ENCODE results near the gene CFAP97D1. TPM values are rescaled to one million over a fixed set of nuclear protein-coding genes. Genes with fewer than 3 reads are reported as not detected.

The CFAP97D1 gene
- total RNA-seq, 3 donors from 2014 or later (not counting 1 experiment from before 2014, with no cell fraction given), result not detected

GRCh38 chr17:43745541-43745940 is 34.7 kb upstream of the CFAP97D1 start:
- H3K9me3 ChIP-seq (ENCODE audit: control insufficient read depth, insufficient read depth, low read length), result no peaks in the 10 kb centered on the region
- no peaks in the 10 kb centered on the region for H3K36me3 Mint-ChIP-seq
- peaks cover 46 to 50% of the 10 kb centered on the region in 2 donors for H3K27me3 Mint-ChIP-seq (ENCODE audit: low read depth in 2 of 2)
- no peak overlapping the region for H3K27ac Mint-ChIP-seq
- DNase-seq (no peak), ATAC-seq (no peak)
- no peak overlapping the region for H3K4me3 Mint-ChIP-seq
- H3K4me3 ChIP-seq (ENCODE audit: low read length), result no peak overlapping the region
- no peak for TF ChIP-seq CTCF (IDR thresholded peaks at IDR 0.05)
- H3K36me3 ChIP-seq (ENCODE audit: control insufficient read depth, insufficient read depth, low read length), result no peaks in the 10 kb centered on the region
- no peak overlapping the region for H3K27ac ChIP-seq (ENCODE audit: low read length)
- intact Hi-C loops (cut with micrococcal nuclease), result no loop called here
- 0% methylated on average over 2 of the region's 6 CpGs for WGBS (ENCODE audit: insufficient coverage)
- H3K9me3 Mint-ChIP-seq, result no peaks in the 10 kb centered on the region
- no peaks in the 10 kb centered on the region for H3K4me1 ChIP-seq (ENCODE audit: control insufficient read depth, insufficient read depth, low read length)
- H3K27me3 ChIP-seq (ENCODE audit: control insufficient read depth, insufficient read depth, low read length), result no peaks in the 10 kb centered on the region
- H3K4me1 Mint-ChIP-seq, result no peaks in the 10 kb centered on the region

GRCh38 chr17:43750153-43750552 is 30.1 kb upstream of the CFAP97D1 start:
- ATAC-seq (no peak), DNase-seq (no peak)
- H3K36me3 ChIP-seq (ENCODE audit: control insufficient read depth, insufficient read depth, low read length), result no peaks in the 10 kb centered on the region
- 80% methylated on average over 5 of the region's 5 CpGs for WGBS (ENCODE audit: insufficient coverage)
- no peak overlapping the region for H3K4me3 ChIP-seq (ENCODE audit: low read length)
- Mint-ChIP-seq H3K27ac (no peak overlapping the region), H3K36me3 (no peaks in the 10 kb centered on the region), H3K4me1 (peaks cover 25 to 28% of the 10 kb centered on the region in 2 donors), H3K27me3 (ENCODE audit: low read depth in 2 of 2) (peaks cover 35 to 47% of the 10 kb centered on the region in 2 donors), H3K9me3 (no peaks in the 10 kb centered on the region), H3K4me3 (no peak overlapping the region)
- intact Hi-C loops (cut with micrococcal nuclease), result no loop called here
- peaks cover 26% of the 10 kb centered on the region for H3K4me1 ChIP-seq (ENCODE audit: control insufficient read depth, insufficient read depth, low read length)
- peaks cover 6% of the 10 kb centered on the region for H3K27me3 ChIP-seq (ENCODE audit: control insufficient read depth, insufficient read depth, low read length)
- TF ChIP-seq CTCF (IDR thresholded peaks at IDR 0.05), result no peak
- no peaks in the 10 kb centered on the region for H3K9me3 ChIP-seq (ENCODE audit: control insufficient read depth, insufficient read depth, low read length)
- no peak overlapping the region for H3K27ac ChIP-seq (ENCODE audit: low read length)

GRCh38 chr17:43753493-43754129 is 26.6 kb upstream of the CFAP97D1 start:
- Mint-ChIP-seq H3K4me3 (peak overlapping the region; percentile 45), H3K9me3 (no peaks in the 10 kb centered on the region), H3K36me3 (no peaks in the 10 kb centered on the region), H3K27me3 (ENCODE audit: low read depth in 2 of 2) (peaks cover 37 to 56% of the 10 kb centered on the region in 2 donors), H3K4me1 (peaks cover 30 to 41% of the 10 kb centered on the region in 2 donors), H3K27ac (peak overlapping the region; percentile 9 to 82)
- TF ChIP-seq CTCF (IDR thresholded peaks at IDR 0.05), result no peak
- peak; percentile 66 to 85 (median 85) for ATAC-seq
- intact Hi-C loops (cut with micrococcal nuclease), result loop anchor here (1.0 kb wide), 1 partner anchor 52 kb away; no protein-coding TSS in a partner anchor
- Histone ChIP-seq H3K27me3 (ENCODE audit: control insufficient read depth, insufficient read depth, low read length) (peaks cover 36% of the 10 kb centered on the region), H3K36me3 (ENCODE audit: control insufficient read depth, insufficient read depth, low read length) (no peaks in the 10 kb centered on the region), H3K4me1 (ENCODE audit: control insufficient read depth, insufficient read depth, low read length) (peaks cover 57% of the 10 kb centered on the region), H3K9me3 (ENCODE audit: control insufficient read depth, insufficient read depth, low read length) (no peaks in the 10 kb centered on the region), H3K27ac (ENCODE audit: low read length) (no peak overlapping the region), H3K4me3 (ENCODE audit: low read length) (no peak overlapping the region)
- WGBS (ENCODE audit: insufficient coverage), result 31% methylated on average over 3 of the region's 5 CpGs
- peak in 1 of 2 donors; percentile 51 for DNase-seq

- no peak overlapping the region for H3K27ac Mint-ChIP-seq
- Histone ChIP-seq H3K4me3 (ENCODE audit: low read length) (no peak overlapping the region), H3K9me3 (ENCODE audit: control insufficient read depth, insufficient read depth, low read length) (no peaks in the 10 kb centered on the region), H3K27ac (ENCODE audit: low read length) (no peak overlapping the region), H3K4me1 (ENCODE audit: control insufficient read depth, insufficient read depth, low read length) (peaks cover 57% of the 10 kb centered on the region), H3K27me3 (ENCODE audit: control insufficient read depth, insufficient read depth, low read length) (peaks cover 39% of the 10 kb centered on the region), H3K36me3 (ENCODE audit: control insufficient read depth, insufficient read depth, low read length) (no peaks in the 10 kb centered on the region)
- DNase-seq (no peak), ATAC-seq (no peak)
- H3K9me3 Mint-ChIP-seq, result no peaks in the 10 kb centered on the region
- H3K27me3 Mint-ChIP-seq (ENCODE audit: low read depth in 2 of 2), result peaks cover 38 to 58% of the 10 kb centered on the region in 2 donors
- TF ChIP-seq CTCF (IDR thresholded peaks at IDR 0.05), result no peak
- WGBS (ENCODE audit: insufficient coverage), result 30% methylated on average over 21 of the region's 21 CpGs
- peaks cover 30 to 41% of the 10 kb centered on the region in 2 donors for H3K4me1 Mint-ChIP-seq
- intact Hi-C loops (cut with micrococcal nuclease), result no loop called here
- no peaks in the 10 kb centered on the region for H3K36me3 Mint-ChIP-seq
- peak overlapping the region; percentile 17 for H3K4me3 Mint-ChIP-seq
Observed at GRCh38 chr17:43754947-43755346, 25.3 kb upstream of the CFAP97D1 start.
